IPS-18c (cell line): ENCODE data around the gene RNPEP.

ENCODE experiments used
- H3K4me3 ChIP-seq: 2 replicates; pipeline ENCODE4 v1.7.0; 2013; ENCODE audit warnings: low read depth, mild to moderate bottlenecking, low read length, moderate library complexity; ENCODE audit not compliant: insufficient read depth
- H3K9me3 ChIP-seq: one replicate; pipeline ENCODE4 v1.6.1; 2013; ENCODE audit warnings: mild to moderate bottlenecking, low read length, moderate library complexity; ENCODE audit not compliant: control insufficient read depth, insufficient read depth

Gene RNPEP

DNA sequence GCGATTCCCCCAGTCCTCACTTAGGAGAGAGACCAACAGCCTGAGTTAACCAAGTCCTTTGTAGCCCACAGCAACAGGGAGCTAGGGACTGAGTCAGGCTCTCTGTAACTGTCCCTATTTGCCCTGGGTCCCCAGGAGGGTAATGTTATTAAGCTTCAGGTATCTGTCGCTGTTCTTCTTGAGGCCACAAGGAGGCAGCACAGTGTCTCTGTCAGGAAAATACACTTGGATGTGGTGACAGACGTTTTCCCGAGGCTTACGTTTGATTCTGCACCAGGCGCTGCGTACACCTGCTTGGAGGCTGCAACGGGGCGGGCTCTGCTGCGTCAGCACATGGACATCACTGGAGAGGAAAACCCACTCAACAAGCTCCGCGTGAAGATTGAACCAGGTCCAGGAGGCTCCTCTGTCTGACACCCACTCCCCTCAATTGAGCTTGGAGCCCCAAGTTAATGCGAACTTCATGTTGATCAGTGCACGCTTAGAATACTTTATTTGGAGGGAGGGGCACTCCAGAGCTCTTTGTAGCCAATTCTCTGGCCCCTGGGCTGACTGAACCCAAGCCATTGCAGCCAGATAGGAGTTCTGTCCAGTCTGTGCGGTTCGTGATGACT, 17.3 kb downstream of the RNPEP start:
- Histone ChIP-seq H3K9me3 (no peaks in the 10 kb centered on the region), H3K4me3 (no peak overlapping the region)

DNA sequence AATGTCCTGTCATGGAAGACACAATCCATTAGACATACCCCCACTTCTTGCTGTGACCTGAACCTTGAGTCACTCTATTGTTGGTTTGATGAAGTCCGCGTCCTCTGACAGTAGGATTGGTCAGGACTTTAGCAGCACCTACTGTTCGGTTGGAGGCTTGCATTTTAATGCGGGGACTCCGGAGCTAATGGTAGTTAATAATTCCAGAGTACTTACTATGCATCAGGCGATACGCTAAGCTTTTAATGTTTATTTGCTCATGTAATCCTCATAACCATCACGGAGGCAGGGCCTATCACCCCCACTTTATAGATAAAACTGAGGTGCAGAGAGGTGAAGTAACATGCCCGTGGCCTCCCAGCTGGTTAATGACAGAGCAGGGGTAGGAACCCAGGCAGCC, 20.1 kb downstream of the RNPEP start:
- H3K9me3 ChIP-seq = peaks cover 2% of the 10 kb centered on the region
- H3K4me3 ChIP-seq = no peak overlapping the region

DNA sequence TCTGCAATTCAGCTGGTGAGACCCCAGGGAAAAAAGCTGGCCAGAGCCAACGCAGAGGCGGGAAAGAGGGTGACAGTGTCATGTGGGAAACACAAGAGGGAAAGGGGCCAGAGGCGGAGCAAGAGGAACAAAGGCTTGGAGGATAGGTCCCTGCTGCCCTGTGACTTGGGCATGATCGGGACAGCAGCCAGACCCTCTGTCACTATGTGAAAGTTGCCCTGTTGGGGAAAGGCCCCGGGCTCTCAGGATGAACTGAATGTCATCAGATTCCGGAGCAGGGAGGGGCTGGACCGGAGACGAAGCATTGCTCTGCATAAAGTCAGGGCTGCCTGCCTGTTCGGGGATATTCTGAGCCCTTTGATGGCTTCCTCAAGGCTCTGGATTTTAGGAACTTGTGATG, 22.3 kb downstream of the RNPEP start:
- no peak overlapping the region for H3K4me3 ChIP-seq
- H3K9me3 ChIP-seq = peaks cover 2% of the 10 kb centered on the region

DNA sequence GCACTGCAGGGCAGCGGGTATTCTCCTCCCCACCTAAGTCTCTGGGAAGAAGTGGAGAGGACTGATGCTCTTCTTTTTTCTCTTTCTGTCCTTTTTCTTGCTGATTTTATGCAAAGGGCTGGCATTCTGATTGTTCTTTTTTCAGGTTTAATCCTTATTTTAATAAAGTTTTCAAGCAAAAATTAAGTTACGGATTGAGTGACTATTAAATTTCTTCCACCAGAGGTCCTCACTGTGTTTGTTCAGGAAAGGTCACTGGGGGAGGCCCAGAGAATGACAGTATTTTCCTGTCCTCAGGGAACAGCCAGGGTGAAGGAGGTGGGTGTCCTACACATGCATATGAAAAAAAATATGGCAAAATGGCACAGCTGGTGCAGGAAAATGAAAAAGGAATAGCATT, 23.5 kb downstream of the RNPEP start:
- Histone ChIP-seq H3K9me3 (peaks cover 2% of the 10 kb centered on the region), H3K4me3 (no peak overlapping the region)

DNA sequence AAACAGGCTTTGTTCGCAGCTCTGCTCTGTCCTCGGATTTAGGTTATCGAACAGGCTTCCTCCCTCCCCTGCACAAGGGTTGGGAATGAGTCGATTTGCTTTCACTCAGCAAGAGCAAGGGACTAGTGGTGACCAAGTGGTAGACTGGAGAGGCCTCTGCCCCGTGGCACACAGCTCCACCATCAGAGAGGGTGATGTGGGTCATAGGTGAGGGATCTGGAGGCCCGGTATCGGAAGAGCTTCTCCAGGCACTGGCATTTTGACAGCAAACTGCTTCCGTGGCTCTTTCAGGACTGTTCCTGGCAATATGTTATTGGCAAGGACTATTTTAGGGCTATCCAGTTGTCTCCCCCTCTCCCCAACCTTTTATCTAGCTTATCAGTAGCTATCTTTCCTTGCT, 24.9 kb downstream of the RNPEP start:
- H3K9me3 ChIP-seq = peaks cover 2% of the 10 kb centered on the region
- peak overlapping the region; percentile 26; the same call in 1 of the 2 replicates for H3K4me3 ChIP-seq

DNA sequence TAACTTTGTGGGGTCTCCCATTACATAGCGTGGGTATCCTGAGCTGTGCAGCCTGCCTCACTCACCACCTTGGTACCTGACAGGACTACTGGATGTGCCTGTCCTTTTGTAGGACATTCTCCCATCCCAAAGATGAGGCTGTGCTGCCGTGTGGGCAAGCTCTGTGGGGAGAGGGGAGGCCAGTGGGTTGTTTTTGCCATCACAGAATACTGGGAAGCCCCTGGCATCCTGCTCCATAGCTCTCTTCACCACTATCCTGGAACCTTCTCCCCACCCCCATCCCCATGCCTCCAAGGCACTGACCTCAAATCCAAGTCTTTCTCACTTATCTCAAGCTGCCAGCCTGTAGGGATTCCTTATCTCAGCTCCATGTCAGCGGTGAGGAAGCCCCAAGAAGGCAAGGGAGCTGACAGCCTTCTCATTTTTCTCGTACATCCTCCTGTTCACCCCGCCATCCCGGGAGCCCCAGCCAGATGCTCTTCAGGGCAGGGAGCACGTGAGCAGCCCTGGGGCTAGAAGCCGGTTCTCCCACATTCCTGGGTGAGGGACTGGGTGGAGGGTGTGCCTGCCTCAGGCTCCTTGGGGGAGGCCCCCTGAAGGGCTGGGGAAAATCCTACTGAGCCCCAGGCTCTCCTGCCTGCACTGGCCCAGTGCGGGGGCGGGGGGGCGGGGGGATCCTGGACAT, 25.5 kb downstream of the RNPEP start:
- Histone ChIP-seq H3K9me3 (peaks cover 2% of the 10 kb centered on the region), H3K4me3 (peak overlapping the region; percentile 38)

DNA sequence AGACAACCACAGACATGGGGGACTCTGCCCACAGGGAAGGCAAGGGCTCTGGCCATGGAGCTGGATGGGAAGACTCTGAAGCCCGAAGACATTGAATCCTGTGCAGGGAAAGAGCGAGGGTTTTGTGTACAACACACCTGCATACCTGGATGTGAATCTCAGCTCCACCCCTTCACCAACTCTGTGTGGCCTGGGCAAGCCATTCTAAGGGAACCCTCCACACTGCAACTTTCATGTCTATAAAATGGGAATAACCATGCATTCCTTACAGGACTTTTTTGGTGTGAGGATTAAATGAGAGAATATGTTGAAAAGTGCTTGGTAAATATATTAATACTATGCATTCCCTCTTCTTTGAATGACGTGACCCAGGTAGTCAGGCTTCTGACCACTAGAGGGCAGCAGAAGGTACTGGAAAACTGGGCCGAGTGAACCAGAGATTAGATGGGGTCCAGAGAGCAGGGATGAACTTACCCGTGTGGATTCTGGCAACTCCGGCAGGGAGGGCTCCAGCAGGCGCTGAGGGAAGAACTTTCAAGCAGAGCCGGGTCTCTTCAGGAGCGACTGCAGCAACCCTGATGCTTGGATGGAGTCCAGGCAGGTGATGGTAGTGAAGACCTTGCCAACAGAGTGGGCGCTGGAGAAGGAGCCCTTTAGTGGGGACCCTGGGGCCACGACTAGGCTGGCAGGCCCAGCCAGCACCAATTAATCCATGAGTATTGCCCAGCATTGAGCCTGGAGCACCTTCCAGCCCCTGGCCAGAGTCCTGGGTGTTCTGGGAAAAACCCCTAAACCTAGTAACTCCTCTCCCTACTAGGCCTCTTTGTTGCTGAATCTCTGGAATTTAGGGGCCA, 27.1 kb downstream of the RNPEP start:
- Histone ChIP-seq H3K9me3 (peaks cover 2% of the 10 kb centered on the region), H3K4me3 (peak overlapping the region; percentile 42)

DNA sequence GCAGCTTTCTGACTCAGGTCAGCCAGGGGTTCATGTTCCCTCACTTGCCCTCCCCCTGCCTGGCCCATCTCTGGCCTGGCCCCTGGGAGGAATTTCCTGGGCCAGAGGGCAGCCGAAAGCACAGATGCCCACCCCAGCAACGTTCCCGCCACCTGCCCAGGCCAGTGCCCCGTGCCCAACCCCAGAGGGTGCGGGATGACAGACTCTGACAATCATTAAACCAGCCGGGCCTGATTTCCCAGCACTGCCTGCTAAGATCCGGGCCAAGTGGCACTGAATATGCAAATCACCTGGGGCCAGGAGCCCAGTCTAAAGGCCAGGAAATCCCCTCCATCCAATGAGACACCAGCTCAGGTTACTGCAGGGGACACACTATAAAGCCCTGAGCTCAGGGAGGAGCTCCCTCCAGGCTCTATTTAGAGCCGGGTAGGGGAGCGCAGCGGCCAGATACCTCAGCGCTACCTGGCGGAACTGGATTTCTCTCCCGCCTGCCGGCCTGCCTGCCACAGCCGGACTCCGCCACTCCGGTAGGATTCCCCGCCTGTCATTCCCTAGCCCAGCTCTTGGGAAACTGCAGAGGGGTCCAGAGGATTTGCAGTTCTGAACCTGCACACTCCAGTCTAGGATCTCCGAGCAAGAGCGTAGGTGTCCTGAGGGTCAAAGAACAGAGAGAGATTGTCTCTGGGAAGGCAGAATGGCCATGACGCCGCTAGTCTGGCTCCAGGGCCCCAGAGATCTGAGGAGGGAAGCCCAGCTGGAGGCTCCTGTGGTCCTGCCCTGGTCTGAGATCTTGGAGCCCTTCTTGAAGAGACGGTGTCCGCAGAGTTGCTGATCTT, 27.9 kb downstream of the RNPEP start, which contains the start of gene ELF3:
ELF3 (plus strand) TSS at position 408 of the 836 bp plus-strand sequence. CDS start 550 bp downstream, outside the sequence.
- Histone ChIP-seq H3K4me3 (peak within 1 kb of the TSS; percentile 52), H3K9me3 (peaks cover 2% of the 10 kb centered on the region)

DNA sequence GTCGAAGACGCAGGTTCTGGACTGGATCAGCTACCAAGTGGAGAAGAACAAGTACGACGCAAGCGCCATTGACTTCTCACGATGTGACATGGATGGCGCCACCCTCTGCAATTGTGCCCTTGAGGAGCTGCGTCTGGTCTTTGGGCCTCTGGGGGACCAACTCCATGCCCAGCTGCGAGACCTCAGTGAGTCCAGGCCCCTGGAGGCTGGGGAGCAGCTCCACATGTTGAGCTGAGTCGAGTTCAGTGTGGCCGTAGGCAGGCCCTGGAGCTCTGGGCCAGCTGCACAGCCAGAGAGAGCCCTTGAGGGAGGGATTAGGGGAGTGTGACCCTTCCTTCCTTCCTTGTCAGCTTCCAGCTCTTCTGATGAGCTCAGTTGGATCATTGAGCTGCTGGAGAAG, 29.5 kb downstream of the RNPEP start:
- no peaks in the 10 kb centered on the region for H3K9me3 ChIP-seq
- H3K4me3 ChIP-seq = no peak overlapping the region

DNA sequence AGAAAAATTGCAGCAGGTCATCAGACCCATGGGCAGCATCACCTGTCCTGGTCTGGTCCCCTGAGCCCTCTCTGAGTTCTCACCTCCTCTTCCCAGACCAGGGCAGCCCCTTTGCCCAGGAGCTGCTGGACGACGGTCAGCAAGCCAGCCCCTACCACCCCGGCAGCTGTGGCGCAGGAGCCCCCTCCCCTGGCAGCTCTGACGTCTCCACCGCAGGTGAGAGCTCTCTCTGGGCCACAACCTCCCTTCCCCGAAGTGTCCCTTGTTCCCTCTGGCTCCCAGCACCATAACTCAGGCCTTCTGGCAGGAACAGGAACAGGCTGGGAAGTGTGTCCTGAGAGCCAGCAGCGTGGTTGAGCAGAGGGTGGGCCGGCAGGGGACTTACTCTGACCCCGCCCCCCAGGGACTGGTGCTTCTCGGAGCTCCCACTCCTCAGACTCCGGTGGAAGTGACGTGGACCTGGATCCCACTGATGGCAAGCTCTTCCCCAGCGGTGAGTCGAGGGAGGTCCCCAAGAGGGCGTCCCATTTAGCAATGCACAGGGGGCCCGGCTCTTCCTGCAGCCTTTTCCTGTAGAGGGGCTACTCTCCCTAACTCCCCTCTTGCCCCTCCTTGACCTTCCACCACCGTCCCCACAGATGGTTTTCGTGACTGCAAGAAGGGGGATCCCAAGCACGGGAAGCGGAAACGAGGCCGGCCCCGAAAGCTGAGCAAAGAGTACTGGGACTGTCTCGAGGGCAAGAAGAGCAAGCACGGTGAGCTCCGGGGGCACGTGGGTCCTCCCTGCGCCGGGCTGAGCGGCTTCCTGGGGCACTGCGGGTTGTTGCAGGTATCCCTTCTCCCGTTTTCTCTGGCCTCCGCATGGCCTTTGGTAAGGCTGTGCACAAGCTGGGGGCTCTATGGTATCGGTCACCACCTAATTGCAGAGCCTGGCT, 30.4 kb downstream of the RNPEP start:
- no peaks in the 10 kb centered on the region for H3K9me3 ChIP-seq
- H3K4me3 ChIP-seq = no peak overlapping the region; the same call in 1 of the 2 replicates

DNA sequence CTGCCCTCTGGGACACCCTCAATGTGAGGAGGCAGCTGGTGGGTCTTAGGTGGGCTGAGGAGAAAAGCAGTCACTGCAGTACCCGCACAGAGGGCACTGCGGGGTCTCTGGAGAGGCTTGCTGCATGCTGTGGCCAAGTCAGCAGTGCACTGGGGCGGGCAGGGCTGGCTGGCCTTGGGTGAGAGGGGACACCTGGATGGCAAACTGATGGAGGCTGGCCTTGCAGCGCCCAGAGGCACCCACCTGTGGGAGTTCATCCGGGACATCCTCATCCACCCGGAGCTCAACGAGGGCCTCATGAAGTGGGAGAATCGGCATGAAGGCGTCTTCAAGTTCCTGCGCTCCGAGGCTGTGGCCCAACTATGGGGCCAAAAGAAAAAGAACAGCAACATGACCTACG, 31.2 kb downstream of the RNPEP start:
- Histone ChIP-seq H3K9me3 (no peaks in the 10 kb centered on the region), H3K4me3 (no peak overlapping the region)

DNA sequence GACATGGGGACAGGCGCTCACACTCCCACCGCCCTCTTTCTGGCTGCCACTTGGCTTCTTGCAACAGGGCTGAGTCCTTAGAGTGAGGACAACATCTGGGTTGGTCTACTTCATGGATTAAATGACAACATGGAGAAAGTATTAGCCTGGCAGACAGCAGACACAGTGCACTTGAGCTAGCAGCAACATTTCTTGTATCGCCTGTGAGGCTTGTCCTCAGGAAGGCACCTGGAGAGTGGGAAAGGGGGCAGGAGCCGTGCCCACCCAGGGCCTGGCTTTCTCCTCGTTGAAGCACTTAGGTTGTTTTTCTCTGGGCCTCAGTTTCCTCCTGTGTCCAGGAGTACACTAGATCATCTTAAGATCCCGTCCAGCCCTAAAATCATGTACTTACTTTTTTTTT, 31.6 kb downstream of the RNPEP start:
- Histone ChIP-seq H3K9me3 (no peaks in the 10 kb centered on the region), H3K4me3 (no peak overlapping the region)

DNA sequence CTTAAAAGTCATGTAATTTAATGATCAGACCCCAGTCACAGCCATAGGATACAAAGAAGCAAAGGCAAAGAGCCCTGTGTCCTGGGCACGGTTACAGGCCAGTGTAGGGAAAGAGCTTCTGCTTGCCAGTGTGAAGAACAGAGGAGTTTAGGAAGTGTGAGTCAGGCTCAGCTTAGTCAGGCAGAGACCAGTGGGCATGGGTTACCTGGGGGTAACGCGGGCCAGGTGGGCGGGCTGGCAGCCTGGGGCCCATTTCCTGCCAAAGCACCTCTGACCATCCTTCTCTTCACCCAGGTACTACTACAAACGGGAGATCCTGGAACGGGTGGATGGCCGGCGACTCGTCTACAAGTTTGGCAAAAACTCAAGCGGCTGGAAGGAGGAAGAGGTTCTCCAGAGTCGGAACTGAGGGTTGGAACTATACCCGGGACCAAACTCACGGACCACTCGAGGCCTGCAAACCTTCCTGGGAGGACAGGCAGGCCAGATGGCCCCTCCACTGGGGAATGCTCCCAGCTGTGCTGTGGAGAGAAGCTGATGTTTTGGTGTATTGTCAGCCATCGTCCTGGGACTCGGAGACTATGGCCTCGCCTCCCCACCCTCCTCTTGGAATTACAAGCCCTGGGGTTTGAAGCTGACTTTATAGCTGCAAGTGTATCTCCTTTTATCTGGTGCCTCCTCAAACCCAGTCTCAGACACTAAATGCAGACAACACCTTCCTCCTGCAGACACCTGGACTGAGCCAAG, 32.6 kb downstream of the RNPEP start:
- H3K4me3 ChIP-seq = no peak overlapping the region
- H3K9me3 ChIP-seq = no peaks in the 10 kb centered on the region

DNA sequence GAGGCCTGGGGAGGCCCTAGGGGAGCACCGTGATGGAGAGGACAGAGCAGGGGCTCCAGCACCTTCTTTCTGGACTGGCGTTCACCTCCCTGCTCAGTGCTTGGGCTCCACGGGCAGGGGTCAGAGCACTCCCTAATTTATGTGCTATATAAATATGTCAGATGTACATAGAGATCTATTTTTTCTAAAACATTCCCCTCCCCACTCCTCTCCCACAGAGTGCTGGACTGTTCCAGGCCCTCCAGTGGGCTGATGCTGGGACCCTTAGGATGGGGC, 33.2 kb downstream of the RNPEP start:
- Histone ChIP-seq H3K9me3 (no peaks in the 10 kb centered on the region), H3K4me3 (no peak overlapping the region)

DNA sequence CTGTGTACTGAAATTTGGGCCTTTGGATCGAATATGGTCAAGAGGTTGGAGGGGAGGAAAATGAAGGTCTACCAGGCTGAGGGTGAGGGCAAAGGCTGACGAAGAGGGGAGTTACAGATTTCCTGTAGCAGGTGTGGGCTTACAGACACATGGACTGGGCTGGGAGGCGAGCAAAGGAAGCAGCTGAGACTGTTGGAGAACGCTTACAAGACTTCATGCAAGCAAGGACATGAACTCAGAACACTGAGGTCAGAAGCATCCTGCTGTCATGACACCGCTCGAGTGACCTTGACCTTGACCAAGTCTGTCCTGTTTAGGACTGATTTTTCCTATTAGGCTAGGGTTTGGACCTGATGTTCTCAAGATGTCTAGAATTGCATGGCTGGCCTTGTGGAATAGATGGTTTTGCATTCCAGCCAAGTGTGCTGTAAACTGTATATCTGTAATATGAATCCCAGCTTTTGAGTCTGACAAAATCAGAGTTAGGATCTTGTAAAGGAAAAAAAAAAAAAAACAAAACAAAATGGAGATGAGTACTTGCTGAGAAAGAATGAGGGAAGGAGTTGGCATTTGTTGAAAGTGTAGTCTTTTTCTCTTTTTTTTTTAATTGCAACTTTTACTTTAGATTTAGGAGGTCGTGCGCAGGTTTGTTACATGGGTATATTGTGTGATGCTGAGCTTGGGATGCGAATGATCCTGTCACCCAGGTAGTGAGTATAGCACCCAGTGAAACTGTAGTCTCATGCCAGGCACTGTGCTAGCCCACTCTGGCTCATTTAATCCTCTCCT, 33.8 kb downstream of the RNPEP start:
- Histone ChIP-seq H3K4me3 (no peak overlapping the region), H3K9me3 (no peaks in the 10 kb centered on the region)
